AG20443 (cell line): ENCODE data around the gene KIF6.
"Not testable (repeated sequence)": the region's sequence is repeated elsewhere in the genome, so short reads cannot be mapped to it uniquely, and the experiment has no call there.

ENCODE experiments used
- DNase-seq: peaks from one replicate; pipeline ENCODE4 v3.0.0; 2012; ENCODE audit warnings: low spot score, mixed read lengths

Gene KIF6

DNA sequence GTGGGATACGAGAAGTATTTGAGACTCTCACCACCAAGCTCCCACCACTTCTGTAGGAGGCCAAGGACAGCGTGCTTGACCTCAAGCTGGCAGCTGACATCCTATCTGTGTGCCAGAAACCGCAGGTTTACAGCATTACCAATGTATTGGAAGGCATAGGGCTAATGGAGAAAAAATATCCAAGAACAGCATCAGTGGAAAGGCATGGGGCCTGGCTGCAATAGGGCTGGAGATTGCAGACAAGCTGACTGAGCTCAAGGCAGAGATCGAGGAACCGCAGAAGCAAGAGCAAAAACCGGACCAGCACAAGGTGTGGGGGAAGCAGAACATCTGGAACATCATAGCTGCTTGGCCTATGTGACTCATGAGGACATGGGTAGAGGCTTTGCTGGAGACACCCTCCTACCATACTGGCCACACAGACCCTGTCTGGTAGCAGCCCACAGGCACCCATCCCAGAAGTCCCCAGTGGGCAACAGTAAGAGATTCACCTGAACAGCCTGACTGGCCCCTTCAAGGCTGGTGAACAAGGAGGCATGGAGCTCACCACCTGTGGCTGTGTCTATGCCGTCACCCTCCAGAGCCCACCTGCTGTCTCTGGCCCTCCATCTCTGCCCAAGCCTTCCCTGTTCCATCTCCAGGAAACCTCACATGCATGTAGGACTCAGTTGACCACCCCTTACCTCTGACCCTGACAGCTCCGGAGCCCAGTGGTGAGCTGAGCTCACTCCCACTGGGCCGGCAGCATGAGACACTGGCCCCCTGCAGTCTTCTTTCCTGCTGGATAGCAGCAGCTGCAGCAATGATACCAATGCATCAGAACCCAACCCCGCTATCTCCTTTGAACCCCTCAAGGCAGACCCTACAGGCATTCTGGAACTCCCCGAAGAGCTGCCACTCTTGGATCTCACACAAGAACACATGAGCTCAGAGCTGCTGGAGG is 171.1 kb downstream of the KIF6 start:
- DNase-seq, result peak; percentile 28

GRCh38 chr6:39553029-39553428 is 172.2 kb downstream of the KIF6 start:
- DNase-seq, result no peak

DNA sequence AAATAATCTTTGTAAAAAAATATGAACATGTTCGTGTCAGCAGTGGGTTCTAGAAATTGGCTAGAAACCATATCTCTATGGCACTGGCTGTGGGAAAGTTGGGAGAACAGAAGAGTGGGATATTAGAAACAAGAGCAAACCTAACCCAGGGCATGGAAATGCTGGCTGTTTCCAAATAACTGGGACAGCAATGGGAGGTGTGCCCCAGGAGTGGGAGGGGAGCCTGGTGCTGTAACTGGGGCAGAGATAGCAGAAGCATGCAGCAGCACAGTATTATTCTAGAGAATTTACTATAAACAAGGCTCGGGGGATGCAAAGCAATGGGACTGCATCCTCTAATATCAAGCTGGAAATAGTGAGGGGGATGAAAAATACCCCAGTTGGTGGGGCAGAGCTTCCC is 175.0 kb downstream of the KIF6 start:
- DNase-seq, result no peak

- no peak for DNase-seq
These were observed 178.5 kb downstream of the KIF6 start for GRCh38 chr6:39546731-39547130.

DNA sequence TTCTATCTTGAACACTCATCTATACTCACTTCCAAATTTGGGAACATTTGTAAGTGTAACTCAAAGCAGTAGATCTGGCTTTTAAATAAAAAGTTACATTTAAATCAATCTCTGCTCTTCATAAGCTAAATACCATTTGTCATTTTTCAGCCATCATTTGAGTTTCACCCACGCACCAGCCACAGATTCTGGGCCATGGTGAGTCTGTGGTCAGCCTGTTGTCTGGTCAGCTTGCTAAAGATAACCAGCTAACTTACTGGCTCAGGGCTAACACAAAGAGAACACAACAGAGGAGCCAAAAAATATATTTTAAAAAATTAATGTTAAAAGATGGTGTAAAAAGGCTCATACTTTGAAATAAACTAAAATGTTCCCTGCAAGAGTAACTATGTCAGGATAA is 181.3 kb downstream of the KIF6 start:
- no peak for DNase-seq

DNA sequence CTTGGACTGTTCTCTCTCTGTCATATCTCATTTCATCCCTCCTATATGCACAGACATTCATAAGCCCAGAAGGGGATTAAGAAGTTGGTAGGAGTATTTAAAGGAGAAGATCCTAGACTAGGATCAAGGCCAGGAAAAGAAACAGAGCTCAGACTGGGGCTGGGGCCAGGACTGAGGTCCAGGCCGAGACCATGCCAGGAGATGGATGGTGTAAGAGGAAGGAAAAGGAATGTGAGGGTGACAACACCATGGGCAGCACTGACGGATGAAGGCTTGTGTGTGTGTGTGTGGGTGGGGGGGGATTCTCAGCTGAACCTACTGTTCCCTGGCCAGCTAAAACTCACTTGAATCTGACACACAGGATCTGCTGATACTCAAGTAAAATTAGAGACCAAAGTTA is 182.1 kb downstream of the KIF6 start:
- DNase-seq, result peak; percentile 64

GRCh38 chr6:39540454-39540853 is 184.8 kb downstream of the KIF6 start:
- no peak for DNase-seq

DNA sequence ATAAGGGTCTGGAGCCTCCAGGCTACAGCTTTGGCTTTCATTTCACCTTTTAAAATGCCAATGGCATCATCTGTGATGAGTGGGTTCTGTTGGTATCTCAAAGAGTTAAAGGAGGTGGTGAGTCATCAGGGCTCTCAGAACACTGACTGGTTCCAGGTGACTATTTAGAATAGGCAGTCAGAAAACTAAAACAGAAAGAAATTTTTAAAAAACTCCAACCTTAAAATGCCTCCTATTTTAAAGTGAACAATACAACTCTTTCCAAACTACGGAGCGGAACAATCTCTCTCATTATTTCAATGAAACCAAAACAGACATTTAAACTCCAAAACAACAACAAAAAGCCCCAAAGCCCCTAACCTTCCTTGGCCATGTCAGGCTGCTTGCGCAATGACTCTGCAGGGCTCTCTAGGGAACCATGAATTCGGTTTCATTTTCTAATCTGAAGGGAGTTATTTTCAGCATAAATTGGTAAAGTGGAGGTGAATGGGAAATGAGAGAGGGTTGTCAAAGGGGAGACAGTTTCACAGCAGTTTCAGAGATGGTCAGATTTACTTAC is 194.9 kb downstream of the KIF6 start:
- DNase-seq, result no peak

DNA sequence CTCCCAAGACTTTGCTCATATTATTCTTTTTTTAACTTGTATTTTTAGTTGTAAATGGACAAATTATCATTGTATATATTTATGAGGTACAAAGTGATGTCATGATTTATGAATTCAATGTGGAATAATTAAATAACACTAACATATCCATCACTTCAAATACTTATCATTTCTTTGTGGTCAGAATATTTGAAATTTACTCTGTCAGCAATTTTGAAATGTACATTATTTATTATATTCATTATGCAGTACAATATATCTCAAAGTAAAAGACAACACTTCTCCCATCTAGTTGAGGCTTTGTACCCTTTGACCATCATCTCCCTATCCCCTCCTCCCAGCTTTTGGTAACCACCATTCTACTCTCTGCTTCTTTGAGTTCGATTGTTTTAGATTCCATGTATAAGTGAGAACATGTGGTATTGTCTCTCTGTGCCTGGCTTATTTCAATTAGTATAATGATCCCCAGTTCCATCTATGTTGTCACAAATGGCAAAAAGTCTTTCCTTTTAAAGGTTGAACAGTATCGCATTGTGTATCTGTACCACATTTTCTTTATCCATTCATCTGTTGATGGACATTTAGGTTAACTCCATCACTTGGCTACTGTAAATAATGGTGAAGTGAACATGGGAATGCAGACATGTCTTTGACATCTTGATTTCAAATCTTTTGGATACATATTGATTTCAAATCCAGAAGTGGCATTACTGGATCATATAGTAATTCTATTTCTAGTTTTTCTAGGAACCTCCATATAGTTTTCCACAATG is 197.2 kb downstream of the KIF6 start:
- DNase-seq, result no peak

GRCh38 chr6:39524007-39524406 is 201.2 kb downstream of the KIF6 start:
- no peak for DNase-seq

GRCh38 chr6:39521958-39522357 is 203.2 kb downstream of the KIF6 start:
- no peak for DNase-seq

DNA sequence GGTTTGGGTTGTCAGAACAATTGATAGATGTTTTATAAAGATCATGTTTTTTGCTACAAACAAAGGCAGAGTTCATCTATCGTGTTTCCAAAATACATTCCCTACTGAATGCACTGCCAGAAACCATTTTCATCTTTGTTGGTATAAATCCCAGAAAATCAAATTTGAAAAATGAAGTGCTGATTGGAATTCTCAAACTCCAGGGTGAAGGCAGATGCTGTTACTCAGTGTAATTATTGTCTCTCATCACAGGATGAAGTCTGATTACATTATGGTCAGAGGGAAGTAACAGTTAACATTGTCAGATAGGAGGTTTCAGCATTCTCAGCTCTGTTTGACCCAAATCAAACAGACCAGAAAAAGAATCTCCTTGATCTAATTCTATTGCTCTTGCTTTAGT is 204.3 kb downstream of the KIF6 start:
- DNase-seq, result no peak

DNA sequence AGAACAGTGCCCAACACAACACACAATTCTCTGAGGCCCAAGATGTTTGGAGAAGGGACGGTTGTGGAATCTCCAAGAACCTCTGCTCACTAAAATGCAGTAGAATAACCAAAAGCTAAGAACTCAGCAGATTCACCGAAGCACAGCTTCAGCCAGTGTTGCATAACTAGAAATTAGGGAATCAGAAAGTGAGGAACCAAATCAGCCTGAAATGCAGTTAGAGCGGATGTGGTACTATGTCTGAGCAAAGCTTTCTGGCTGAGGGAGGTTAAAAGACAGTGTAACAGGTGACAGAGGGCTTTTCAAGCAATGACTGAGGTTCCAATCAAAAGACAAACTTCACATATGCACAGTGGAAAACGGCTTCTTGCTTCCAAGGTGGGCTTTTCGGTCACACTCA is 204.8 kb downstream of the KIF6 start:
- DNase-seq, result peak; percentile 16

GRCh38 chr6:39518221-39518620 is 207.0 kb downstream of the KIF6 start:
- no peak for DNase-seq

DNA sequence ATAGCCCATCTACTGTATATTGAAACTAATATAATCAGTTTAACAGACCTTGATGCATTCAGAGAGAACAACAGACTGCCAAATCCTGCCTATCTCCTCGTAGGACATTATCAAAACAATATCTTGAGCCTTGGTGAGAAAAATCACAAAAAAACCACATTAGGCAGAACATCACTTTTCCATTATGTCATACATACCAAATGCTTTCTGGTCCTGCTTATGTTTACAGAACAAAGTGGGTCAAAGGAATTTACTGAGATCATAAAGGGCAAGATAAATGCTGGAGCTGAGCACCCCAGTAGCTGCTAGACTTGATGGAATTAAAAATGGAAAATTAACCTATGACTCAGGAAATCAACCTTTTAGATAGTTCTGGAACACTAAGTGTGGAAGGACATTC is 207.5 kb downstream of the KIF6 start:
- peak; percentile 44 for DNase-seq

- DNase-seq, result no peak
These were observed 208.7 kb downstream of the KIF6 start for GRCh38 chr6:39516471-39516870.

GRCh38 chr6:39515471-39515870 is 209.7 kb downstream of the KIF6 start:
- DNase-seq, result no peak

- DNase-seq, result no peak
These were observed 210.2 kb downstream of the KIF6 start for GRCh38 chr6:39515006-39515405.

DNA sequence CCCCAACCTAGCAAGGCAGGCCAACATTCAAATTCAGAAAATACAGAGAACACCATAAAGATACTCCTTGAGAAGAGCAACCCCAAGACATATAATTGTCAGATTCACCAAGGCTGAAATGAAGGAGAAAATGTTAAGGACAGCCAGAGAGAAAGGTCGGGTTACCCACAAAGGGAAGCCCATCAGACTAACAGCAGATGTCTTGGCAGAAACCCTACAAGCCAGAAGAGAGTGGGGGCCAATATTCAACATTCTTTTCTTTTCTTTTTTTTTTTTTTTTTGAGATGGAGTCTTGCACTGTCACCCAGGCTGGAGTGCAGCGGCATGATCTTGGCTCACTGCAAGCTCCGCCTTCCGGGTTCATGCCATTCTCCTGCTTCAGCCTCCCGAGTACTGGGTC is 215.4 kb downstream of the KIF6 start:
- DNase-seq, result not testable (repeated sequence)

GRCh38 chr6:39508515-39508914 is 216.7 kb downstream of the KIF6 start:
- no peak for DNase-seq

GRCh38 chr6:39507331-39507998 is 217.7 kb downstream of the KIF6 start:
- no peak for DNase-seq

- not testable (repeated sequence) for DNase-seq
These were observed 222.7 kb downstream of the KIF6 start for GRCh38 chr6:39502362-39502955.
